LoVo (cell line): ENCODE results near the gene CRY2.
"Not testable (repeated sequence)": the region's sequence is repeated elsewhere in the genome, so short reads cannot be mapped to it uniquely, and the experiment has no call there.

Source experiments
- DNase-seq: peaks from one replicate; pipeline ENCODE4 v3.0.0-alpha.2; 2016; ENCODE audit warnings: low spot score

The CRY2 gene

GRCh38 chr11:45846974-45847910 lies at the start of gene CRY2:
CRY2 (plus strand) TSS chr11:45847475; CDS start chr11:45847491, 16 bp downstream.
- DNase-seq = peak; percentile 97

- no peak for DNase-seq
Observed at GRCh38 chr11:45798793-45799441, 48.4 kb upstream of the CRY2 start.

- no peak for DNase-seq
Observed at GRCh38 chr11:45799562-45799961, 47.7 kb upstream of the CRY2 start.

- DNase-seq = no peak
Observed at GRCh38 chr11:45800261-45800660, 47.0 kb upstream of the CRY2 start.

- DNase-seq = no peak
Observed at GRCh38 chr11:45801723-45802315, 45.5 kb upstream of the CRY2 start.

- no peak for DNase-seq
Observed at GRCh38 chr11:45802531-45803317, 44.6 kb upstream of the CRY2 start.

GRCh38 chr11:45803971-45804760 lies 43.1 kb upstream of the CRY2 start:
- peak; percentile 80 for DNase-seq

- peak; percentile 96 for DNase-seq
Observed at GRCh38 chr11:45804761-45805304, 42.4 kb upstream of the CRY2 start, which contains the start of gene SLC35C1. SLC35C1 (plus strand) TSS chr11:45805149; CDS start chr11:45805802, 653 bp downstream.

GRCh38 chr11:45805305-45806071 lies 41.8 kb upstream of the CRY2 start:
- DNase-seq = no peak

GRCh38 chr11:45806072-45806933 lies 41.0 kb upstream of the CRY2 start:
- DNase-seq = no peak

GRCh38 chr11:45806937-45807791 lies 40.1 kb upstream of the CRY2 start:
- DNase-seq = no peak

GRCh38 chr11:45807792-45808238 lies 39.5 kb upstream of the CRY2 start:
- no peak for DNase-seq

- DNase-seq = not testable (repeated sequence)
Observed at GRCh38 chr11:45808427-45808826, 38.8 kb upstream of the CRY2 start.

GRCh38 chr11:45809456-45810395 lies 37.5 kb upstream of the CRY2 start:
- no peak for DNase-seq

GRCh38 chr11:45810431-45811108 lies 36.7 kb upstream of the CRY2 start:
- DNase-seq = no peak

- no peak for DNase-seq
Observed at GRCh38 chr11:45811109-45811435, 36.2 kb upstream of the CRY2 start.
